ENCODE data around the gene MRNIP. TPM values are rescaled to one million over a fixed set of nuclear protein-coding genes. Genes with fewer than 3 reads are reported as not detected.

The MRNIP gene
- total RNA-seq, 1 experiment from 2014 or later: 36.2 TPM

DNA sequence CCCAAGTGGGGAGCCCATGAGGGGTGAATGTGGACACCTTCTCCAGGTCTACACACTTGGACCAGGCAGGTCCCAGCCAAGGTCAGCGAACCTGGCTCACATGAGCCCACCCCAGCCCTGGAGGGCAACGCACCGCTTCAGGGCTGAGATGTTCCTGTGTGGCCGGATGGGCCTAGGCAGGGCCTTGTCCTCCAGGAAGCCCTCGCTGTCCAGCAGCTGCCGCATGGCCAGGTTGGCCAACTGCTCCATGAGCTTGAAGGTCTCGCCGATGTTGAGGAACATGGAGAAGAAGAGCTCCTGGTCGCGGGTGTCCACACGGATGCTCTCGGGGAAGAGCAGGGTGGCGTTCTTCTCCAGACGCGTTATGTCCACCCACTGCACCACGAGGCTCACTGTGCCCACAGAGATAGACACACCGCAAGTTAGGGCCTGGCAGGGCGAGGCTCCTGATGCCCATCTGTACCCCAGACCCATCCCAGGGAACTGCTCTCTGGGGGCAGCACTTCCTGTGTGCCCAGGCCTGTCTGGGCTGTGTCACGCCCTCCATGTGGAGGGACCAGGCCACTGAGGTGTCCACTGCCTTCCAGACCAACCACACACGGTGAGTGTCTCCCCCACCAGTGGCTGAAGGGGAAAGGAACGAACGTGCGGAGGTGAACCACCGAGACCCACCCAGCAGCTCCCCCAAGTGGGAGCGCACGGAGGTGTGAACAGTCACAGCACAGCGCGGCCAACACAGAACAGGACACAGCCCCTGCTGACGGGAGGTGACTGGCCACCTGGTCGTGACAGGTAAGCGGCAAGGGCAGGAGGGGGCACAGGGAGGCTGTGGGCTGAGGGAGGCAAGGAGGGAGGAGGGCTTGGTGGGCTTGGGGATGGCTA lies 34.7 kb upstream of the MRNIP start:
- no peak overlapping the region for H3K4me3 ChIP-seq (replicated peaks in 1 of 2; ENCODE audit: low read depth in 1 of 2, low read length in 2 of 2)
- ATAC-seq (no peak), DNase-seq (ENCODE audit: low read depth, low spot score) (no peak)
- no peak overlapping the region for H2AFZ ChIP-seq (ENCODE audit: low read depth, low read length, poor library complexity, severe bottlenecking)
- H3K9ac ChIP-seq (ENCODE audit: low read length): no peak overlapping the region
- H3K4me1 ChIP-seq (ENCODE audit: control insufficient read depth in 1 of 2, insufficient read depth in 2 of 2, low read length in 2 of 2): no peaks in the 10 kb centered on the region
- BruUV-seq (replicated peaks): no TSS peak
- intact Hi-C loops (cut with micrococcal nuclease): no loop called here
- RAD21 ChIA-PET (ENCODE audit: low non-redundant PET in 1 of 2, low total read pairs in 2 of 2, uncharacterized antibody in 2 of 2, unreplicated experiment in 2 of 2): no interaction called here
- H3K36me3 ChIP-seq (ENCODE audit: control insufficient read depth in 1 of 2, insufficient read depth in 2 of 2, low read length in 2 of 2): peaks cover 41 to 47% of the 10 kb centered on the region in 2 experiments
- CTCF ChIA-PET: no interaction called here
- no peaks in the 10 kb centered on the region for H3K79me2 ChIP-seq (ENCODE audit: insufficient read depth, low read length)
- no peaks in the 10 kb centered on the region for H3K9me3 ChIP-seq (ENCODE audit: control insufficient read depth in 1 of 2, insufficient read depth in 1 of 2, low read depth in 1 of 2, low read length in 2 of 2)
- no peaks in the 10 kb centered on the region for H4K20me1 ChIP-seq (ENCODE audit: insufficient read depth)
- H3K4me2 ChIP-seq (ENCODE audit: low read length): no peak overlapping the region
- TF ChIP-seq CBX3 (IDR thresholded peaks at IDR 0.05; ENCODE audit: low read depth) (no peak), POLR2AphosphoS5 (IDR thresholded peaks at IDR 0.05; ENCODE audit: low read depth, low read length) (no peak), ZNF274 (IDR thresholded peaks at IDR 0.05; ENCODE audit: low read depth, low read length) (no peak), ZFX (IDR thresholded peaks at IDR 0.05) (no peak), EZH2 (IDR thresholded peaks at IDR 0.05) (no peak), POLR2A (IDR thresholded peaks at IDR 0.05; ENCODE audit: borderline replicate concordance, extremely low read depth, insufficient read depth, insufficient read length) (no peak), EGR1 (IDR thresholded peaks at IDR 0.05; ENCODE audit: low read depth) (no peak), SIN3A (IDR thresholded peaks at IDR 0.05; ENCODE audit: low read depth) (no peak), ELF1 (IDR thresholded peaks at IDR 0.05; ENCODE audit: borderline replicate concordance, low read depth) (no peak), CEBPB (IDR thresholded peaks at IDR 0.05; ENCODE audit: low read depth) (no peak), FOSL1 (IDR thresholded peaks at IDR 0.05; ENCODE audit: low read depth) (no peak), YY1 (IDR thresholded peaks at IDR 0.05; ENCODE audit: extremely low read depth, insufficient replicate concordance, low read depth, low read length) (no peak), SRF (IDR thresholded peaks at IDR 0.05; ENCODE audit: low read depth) (no peak), TCF7L2 (IDR thresholded peaks at IDR 0.05; ENCODE audit: borderline replicate concordance, extremely low read depth, insufficient read depth, insufficient read length) (no peak), RAD21 (IDR thresholded peaks at IDR 0.05; ENCODE audit: low read depth) (no peak)
- TF ChIP-seq, protein P1, sequence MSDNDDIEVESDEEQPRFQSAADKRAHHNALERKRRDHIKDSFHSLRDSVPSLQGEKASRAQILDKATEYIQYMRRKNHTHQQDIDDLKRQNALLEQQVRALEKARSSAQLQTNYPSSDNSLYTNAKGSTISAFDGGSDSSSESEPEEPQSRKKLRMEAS (IDR thresholded peaks at IDR 0.05): no peak
- TF ChIP-seq, protein P2, sequence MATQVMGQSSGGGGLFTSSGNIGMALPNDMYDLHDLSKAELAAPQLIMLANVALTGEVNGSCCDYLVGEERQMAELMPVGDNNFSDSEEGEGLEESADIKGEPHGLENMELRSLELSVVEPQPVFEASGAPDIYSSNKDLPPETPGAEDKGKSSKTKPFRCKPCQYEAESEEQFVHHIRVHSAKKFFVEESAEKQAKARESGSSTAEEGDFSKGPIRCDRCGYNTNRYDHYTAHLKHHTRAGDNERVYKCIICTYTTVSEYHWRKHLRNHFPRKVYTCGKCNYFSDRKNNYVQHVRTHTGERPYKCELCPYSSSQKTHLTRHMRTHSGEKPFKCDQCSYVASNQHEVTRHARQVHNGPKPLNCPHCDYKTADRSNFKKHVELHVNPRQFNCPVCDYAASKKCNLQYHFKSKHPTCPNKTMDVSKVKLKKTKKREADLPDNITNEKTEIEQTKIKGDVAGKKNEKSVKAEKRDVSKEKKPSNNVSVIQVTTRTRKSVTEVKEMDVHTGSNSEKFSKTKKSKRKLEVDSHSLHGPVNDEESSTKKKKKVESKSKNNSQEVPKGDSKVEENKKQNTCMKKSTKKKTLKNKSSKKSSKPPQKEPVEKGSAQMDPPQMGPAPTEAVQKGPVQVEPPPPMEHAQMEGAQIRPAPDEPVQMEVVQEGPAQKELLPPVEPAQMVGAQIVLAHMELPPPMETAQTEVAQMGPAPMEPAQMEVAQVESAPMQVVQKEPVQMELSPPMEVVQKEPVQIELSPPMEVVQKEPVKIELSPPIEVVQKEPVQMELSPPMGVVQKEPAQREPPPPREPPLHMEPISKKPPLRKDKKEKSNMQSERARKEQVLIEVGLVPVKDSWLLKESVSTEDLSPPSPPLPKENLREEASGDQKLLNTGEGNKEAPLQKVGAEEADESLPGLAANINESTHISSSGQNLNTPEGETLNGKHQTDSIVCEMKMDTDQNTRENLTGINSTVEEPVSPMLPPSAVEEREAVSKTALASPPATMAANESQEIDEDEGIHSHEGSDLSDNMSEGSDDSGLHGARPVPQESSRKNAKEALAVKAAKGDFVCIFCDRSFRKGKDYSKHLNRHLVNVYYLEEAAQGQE (IDR thresholded peaks at IDR 0.05; ENCODE audit: low read depth): no peak
- TF ChIP-seq, protein P3, sequence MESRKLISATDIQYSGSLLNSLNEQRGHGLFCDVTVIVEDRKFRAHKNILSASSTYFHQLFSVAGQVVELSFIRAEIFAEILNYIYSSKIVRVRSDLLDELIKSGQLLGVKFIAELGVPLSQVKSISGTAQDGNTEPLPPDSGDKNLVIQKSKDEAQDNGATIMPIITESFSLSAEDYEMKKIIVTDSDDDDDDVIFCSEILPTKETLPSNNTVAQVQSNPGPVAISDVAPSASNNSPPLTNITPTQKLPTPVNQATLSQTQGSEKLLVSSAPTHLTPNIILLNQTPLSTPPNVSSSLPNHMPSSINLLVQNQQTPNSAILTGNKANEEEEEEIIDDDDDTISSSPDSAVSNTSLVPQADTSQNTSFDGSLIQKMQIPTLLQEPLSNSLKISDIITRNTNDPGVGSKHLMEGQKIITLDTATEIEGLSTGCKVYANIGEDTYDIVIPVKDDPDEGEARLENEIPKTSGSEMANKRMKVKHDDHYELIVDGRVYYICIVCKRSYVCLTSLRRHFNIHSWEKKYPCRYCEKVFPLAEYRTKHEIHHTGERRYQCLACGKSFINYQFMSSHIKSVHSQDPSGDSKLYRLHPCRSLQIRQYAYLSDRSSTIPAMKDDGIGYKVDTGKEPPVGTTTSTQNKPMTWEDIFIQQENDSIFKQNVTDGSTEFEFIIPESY (IDR thresholded peaks at IDR 0.05; ENCODE audit: extremely low read depth, insufficient replicate concordance, low read length): no peak
- TF ChIP-seq, protein P4, sequence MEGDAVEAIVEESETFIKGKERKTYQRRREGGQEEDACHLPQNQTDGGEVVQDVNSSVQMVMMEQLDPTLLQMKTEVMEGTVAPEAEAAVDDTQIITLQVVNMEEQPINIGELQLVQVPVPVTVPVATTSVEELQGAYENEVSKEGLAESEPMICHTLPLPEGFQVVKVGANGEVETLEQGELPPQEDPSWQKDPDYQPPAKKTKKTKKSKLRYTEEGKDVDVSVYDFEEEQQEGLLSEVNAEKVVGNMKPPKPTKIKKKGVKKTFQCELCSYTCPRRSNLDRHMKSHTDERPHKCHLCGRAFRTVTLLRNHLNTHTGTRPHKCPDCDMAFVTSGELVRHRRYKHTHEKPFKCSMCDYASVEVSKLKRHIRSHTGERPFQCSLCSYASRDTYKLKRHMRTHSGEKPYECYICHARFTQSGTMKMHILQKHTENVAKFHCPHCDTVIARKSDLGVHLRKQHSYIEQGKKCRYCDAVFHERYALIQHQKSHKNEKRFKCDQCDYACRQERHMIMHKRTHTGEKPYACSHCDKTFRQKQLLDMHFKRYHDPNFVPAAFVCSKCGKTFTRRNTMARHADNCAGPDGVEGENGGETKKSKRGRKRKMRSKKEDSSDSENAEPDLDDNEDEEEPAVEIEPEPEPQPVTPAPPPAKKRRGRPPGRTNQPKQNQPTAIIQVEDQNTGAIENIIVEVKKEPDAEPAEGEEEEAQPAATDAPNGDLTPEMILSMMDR (IDR thresholded peaks at IDR 0.05 in 2 of 3, conservative IDR thresholded peaks at IDR 0.05 in 1 of 3; ENCODE audit: borderline replicate concordance in 1 of 3, insufficient read depth in 1 of 3, low read depth in 2 of 3, low read length in 2 of 3): no peak
- TF ChIP-seq, protein P5, sequence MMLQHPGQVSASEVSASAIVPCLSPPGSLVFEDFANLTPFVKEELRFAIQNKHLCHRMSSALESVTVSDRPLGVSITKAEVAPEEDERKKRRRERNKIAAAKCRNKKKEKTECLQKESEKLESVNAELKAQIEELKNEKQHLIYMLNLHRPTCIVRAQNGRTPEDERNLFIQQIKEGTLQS (IDR thresholded peaks at IDR 0.05): no peak
- POLR2A ChIA-PET: no interaction called here
- no peaks in the 10 kb centered on the region for H3K27me3 ChIP-seq (ENCODE audit: insufficient read depth, low read length)
- H3K9me2 ChIP-seq (ENCODE audit: insufficient read depth): no peaks in the 10 kb centered on the region
- no peak overlapping the region for H3K27ac ChIP-seq (ENCODE audit: low read depth, low read length)
